ENCODE data around the gene BPIFB6.
"Not testable (repeated sequence)": the region's sequence is repeated elsewhere in the genome, so short reads cannot be mapped to it uniquely, and the experiment has no call there.

BPIFB6 gene

GRCh38 chr20:33030569-33030968, 879 bp upstream of the BPIFB6 start:
- no peak for DNase-seq

- no peak for DNase-seq
Measured at GRCh38 chr20:33032555-33032954, 1.1 kb downstream of the BPIFB6 start.

GRCh38 chr20:33033381-33033780, 1.9 kb downstream of the BPIFB6 start:
- no peak for DNase-seq

- no peak for DNase-seq
Measured at GRCh38 chr20:33034115-33034514, 2.7 kb downstream of the BPIFB6 start.

- DNase-seq: no peak
Measured at GRCh38 chr20:33034901-33035492, 3.5 kb downstream of the BPIFB6 start.

GRCh38 chr20:33037456-33037855, 6.0 kb downstream of the BPIFB6 start:
- DNase-seq: no peak

- DNase-seq: no peak
Measured at GRCh38 chr20:33038243-33038642, 6.8 kb downstream of the BPIFB6 start.

GRCh38 chr20:33042430-33042829, 11.0 kb downstream of the BPIFB6 start:
- no peak for DNase-seq

GRCh38 chr20:33042983-33043730, 11.7 kb downstream of the BPIFB6 start:
- no peak for DNase-seq

GRCh38 chr20:33043731-33044181, 12.3 kb downstream of the BPIFB6 start:
- no peak for DNase-seq

GRCh38 chr20:33045129-33045721, 13.8 kb downstream of the BPIFB6 start:
- not testable (repeated sequence) for DNase-seq

GRCh38 chr20:33046412-33046811, 15.0 kb downstream of the BPIFB6 start:
- no peak for DNase-seq

- no peak for DNase-seq
Measured at GRCh38 chr20:33051333-33051732, 19.9 kb downstream of the BPIFB6 start.

- DNase-seq: no peak
Measured at GRCh38 chr20:33053291-33054106, 22.1 kb downstream of the BPIFB6 start, which contains the start of gene BPIFB3. Gene BPIFB3, plus strand, starts transcription at chr20:33053903. Its CDS starts 1,533 bp downstream, at chr20:33055436.

- DNase-seq: no peak
Measured at GRCh38 chr20:33054381-33054780, 22.9 kb downstream of the BPIFB6 start.

- DNase-seq: no peak
Measured at GRCh38 chr20:33054791-33055190, 23.3 kb downstream of the BPIFB6 start.

GRCh38 chr20:33059136-33059535, 27.7 kb downstream of the BPIFB6 start:
- DNase-seq: no peak

GRCh38 chr20:33059741-33060390, 28.4 kb downstream of the BPIFB6 start:
- no peak for DNase-seq

GRCh38 chr20:33061658-33062028, 30.2 kb downstream of the BPIFB6 start:
- no peak for DNase-seq

GRCh38 chr20:33062105-33062824, 30.8 kb downstream of the BPIFB6 start:
- DNase-seq: no peak

GRCh38 chr20:33062825-33063149, 31.3 kb downstream of the BPIFB6 start:
- no peak for DNase-seq

GRCh38 chr20:33063271-33063670, 31.8 kb downstream of the BPIFB6 start:
- DNase-seq: no peak
